Psoas muscle (tissue), 8 donors: ENCODE measurements around the gene UIMC1. TPM values are rescaled to one million over a fixed set of nuclear protein-coding genes. Genes with fewer than 3 reads are reported as not detected.

Experiments
- ATAC-seq, 4 donors: fragments of 200-7000 bp; cut with Tn5 transposase; one replicate each; pipeline ENCODE4 v1.9.1; 2020; ENCODE audit warnings: moderate library complexity in 3 of 4, mild to moderate bottlenecking in 2 of 4
- DNase-seq, 2 donors: peaks; one replicate each; pipeline ENCODE4 v3.0.0-alpha.2; 2020
- H3K27ac ChIP-seq: fragments of 200-600 bp; one replicate; pipeline ENCODE4 v1.8.0; 2022
- H3K27me3 ChIP-seq, 3 donors: fragments of 200-600 bp in 1 of 3; one replicate each; pipeline versions ENCODE4 v1.6.1 to v1.8.0; 2013 to 2022; ENCODE audit warnings: low read length in 2 of 3, mild to moderate bottlenecking in 2 of 3, moderate library complexity in 1 of 3; ENCODE audit not compliant: insufficient read depth in 3 of 3
- H3K36me3 ChIP-seq, 2 donors: fragments of 200-600 bp in 1 of 2; one replicate each; pipeline versions ENCODE4 v1.6.1 to v1.8.0; 2013 to 2022; ENCODE audit warnings: low read depth in 1 of 2, mild to moderate bottlenecking in 1 of 2, moderate library complexity in 1 of 2; ENCODE audit not compliant: insufficient read depth in 1 of 2
- H3K4me1 ChIP-seq: fragments of 200-600 bp; one replicate; pipeline ENCODE4 v1.8.0; 2022
- H3K4me3 ChIP-seq: fragments of 200-600 bp; one replicate; pipeline ENCODE4 v1.8.0; 2022; ENCODE audit warnings: mild to moderate bottlenecking
- H3K9me3 ChIP-seq: fragments of 200-600 bp; one replicate; pipeline ENCODE4 v1.8.0; 2022
- CTCF ChIP-seq: fragments of 200-600 bp; IDR thresholded peaks from one replicate; pipeline ENCODE4 v1.8.0; 2022; ENCODE audit warnings: antibody characterized with exemption
- WGBS, 3 donors: extraction: QIAGEN DNeasy Blood & Tissue Kit; methylation state at CpG; one replicate each; pipeline versions ENCODE4 v1.1.6 to v1.1.7; 2013; 5-methylcytosine and 5-hydroxymethylcytosine counted together
- intact Hi-C, 2 donors: fragments of 100-400 bp; cut with DNase I; formaldehyde crosslinking; loops; one replicate each; pipeline versions ENCODE4 v1.11.0 to v1.14.2; 2022
- polyA plus RNA-seq, 3 donors: library from polyadenylated mRNA; stranded (reverse); fragments of 200-250 nt; gene quantifications; one replicate each; pipeline ENCODE4 v1.2.3, GENCODE V29; 2013
- total RNA-seq, 4 donors: library from RNA; stranded (reverse); fragmentation: NEBNext Ultra II Directional in 2 of 4; extraction: Animal tissue kit (Norgen Biotek cat#: 25700) in 2 of 4; gene quantifications; one replicate each; pipeline versions ENCODE4 v1.2.1 to v1.2.4, GENCODE V29; 2021 to 2023
- donor health status: healthy with polysubstance abuse.
- donor health status: DM: no; HTN: no; CAD: no; lungs with moderate emphysema.
- donor health status: Bipolar disorder and iron deficiency.
- donor health status: healthy.
- donor health status: DM: yes; HTN: yes; CAD: no.
- donor health status: DM: no; HTN: no; CAD: no.
- donor health status: DM: no; HTN: no; CAD: no.
- donor health status: DM: yes; HTN: yes; CAD: no.

Gene UIMC1
- total and polyA plus RNA-seq, 7 donors = 12.7 to 40.0 (median 26.1) TPM

- Histone ChIP-seq H3K9me3 (no peaks in the 10 kb centered on the region), H3K27ac (no peak overlapping the region), H3K4me1 (no peaks in the 10 kb centered on the region), H3K36me3 (peaks cover 2 to 66% of the 10 kb centered on the region in 2 donors), H3K4me3 (no peak overlapping the region), H3K27me3 (no peaks in the 10 kb centered on the region)
- ATAC-seq (no peak), DNase-seq (no peak)
- intact Hi-C loops = no loop called here
- TF ChIP-seq CTCF = no peak
Observed at GRCh38 chr5:176955895-176956294, 50.7 kb downstream of the UIMC1 start.

- 63 to 76% (median 69%) methylated on average over 2 of the region's 2 CpGs for WGBS, 3 donors
- Histone ChIP-seq H3K9me3 (no peaks in the 10 kb centered on the region), H3K36me3 (peaks cover 2 to 84% of the 10 kb centered on the region in 2 donors), H3K4me3 (no peak overlapping the region), H3K27me3 (no peaks in the 10 kb centered on the region), H3K27ac (no peak overlapping the region), H3K4me1 (no peaks in the 10 kb centered on the region)
- ATAC-seq (no peak), DNase-seq (no peak)
- intact Hi-C loops = no loop called here
- no peak for TF ChIP-seq CTCF
Observed at GRCh38 chr5:176954050-176954449, 52.5 kb downstream of the UIMC1 start.

DNA sequence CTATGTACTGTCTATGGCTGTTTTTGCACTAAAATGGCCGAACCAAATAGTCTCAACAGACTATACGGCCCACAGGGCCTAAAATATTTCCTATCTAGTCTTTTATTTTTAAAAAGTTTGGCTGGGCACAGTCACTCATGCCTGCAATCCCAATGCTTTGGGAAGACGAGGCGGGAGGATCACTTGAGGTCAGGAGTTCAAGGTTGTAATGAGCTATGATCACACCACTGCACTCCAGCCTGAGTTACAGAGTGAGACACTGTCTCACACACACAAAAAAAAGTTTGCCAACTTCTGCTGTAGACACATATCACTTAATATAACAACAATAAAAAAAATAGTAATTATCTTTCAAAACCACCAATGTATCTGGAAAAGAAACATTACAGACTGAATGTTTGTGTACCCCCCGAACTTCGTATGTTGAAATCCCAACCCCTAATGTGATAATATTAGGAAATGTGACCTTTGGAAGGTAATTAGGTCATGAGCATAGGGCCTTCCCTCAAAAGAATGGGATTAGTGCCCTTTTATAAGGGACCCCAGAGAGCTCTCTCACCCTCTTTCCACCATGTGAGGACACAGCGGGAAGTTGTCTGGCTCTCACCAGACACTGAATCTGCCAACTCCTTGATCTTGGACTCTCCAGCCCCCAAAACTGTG lies 53.9 kb downstream of the UIMC1 start:
- Histone ChIP-seq H3K27me3 (no peaks in the 10 kb centered on the region), H3K4me3 (no peak overlapping the region), H3K36me3 (peaks cover 2 to 91% of the 10 kb centered on the region in 2 donors), H3K9me3 (no peaks in the 10 kb centered on the region), H3K27ac (no peak overlapping the region), H3K4me1 (no peaks in the 10 kb centered on the region)
- ATAC-seq (no peak), DNase-seq (no peak)
- 89 to 90% (median 89%) methylated on average over 7 of the region's 7 CpGs for WGBS, 3 donors
- no peak for TF ChIP-seq CTCF
- intact Hi-C loops = no loop called here

GRCh38 chr5:176948458-176948857 lies 58.1 kb downstream of the UIMC1 start:
- TF ChIP-seq CTCF = no peak
- ATAC-seq (peak in 1 of 4 donors; percentile 37), DNase-seq (no peak)
- H3K4me1 ChIP-seq = no peaks in the 10 kb centered on the region
- H3K27ac ChIP-seq = no peak overlapping the region
- H3K27me3 ChIP-seq = no peaks in the 10 kb centered on the region
- peaks cover 7 to 91% of the 10 kb centered on the region in 2 donors for H3K36me3 ChIP-seq
- intact Hi-C loops = no loop called here
- WGBS, 3 donors = 38 to 59% (median 47%) methylated on average over 1 of the region's 1 CpG
- H3K9me3 ChIP-seq = no peaks in the 10 kb centered on the region
- H3K4me3 ChIP-seq = no peak overlapping the region

GRCh38 chr5:176947847-176948246 lies 58.7 kb downstream of the UIMC1 start:
- H3K4me3 ChIP-seq = no peak overlapping the region
- 86 to 88% (median 87%) methylated on average over 2 of the region's 2 CpGs for WGBS, 3 donors
- TF ChIP-seq CTCF = no peak
- H3K36me3 ChIP-seq = peaks cover 10 to 93% of the 10 kb centered on the region in 2 donors
- DNase-seq (no peak), ATAC-seq (no peak)
- intact Hi-C loops = no loop called here
- H3K4me1 ChIP-seq = no peaks in the 10 kb centered on the region
- H3K27me3 ChIP-seq = no peaks in the 10 kb centered on the region
- no peaks in the 10 kb centered on the region for H3K9me3 ChIP-seq
- no peak overlapping the region for H3K27ac ChIP-seq
